GM12878 (cell line): Measurements from ENCODE around the gene FPGS. TPM values are rescaled to one million over a fixed set of nuclear protein-coding genes. Genes with fewer than 3 reads are reported as not detected.

Experiments used
- BCL3 ChIP-seq: IDR thresholded peaks from 2 replicates; pipeline ENCODE4 v1.6.1; 2011; ENCODE audit warnings: borderline replicate concordance, low read depth, mild to moderate bottlenecking, moderate library complexity, low read length; ENCODE audit not compliant: insufficient read depth, poor library complexity, severe bottlenecking
- CBX5 ChIP-seq: sonication (generic); IDR thresholded peaks from 2 replicates; pipeline ENCODE4 v1.6.1; 2016; ENCODE audit warnings: low read depth, moderate library complexity, mild to moderate bottlenecking, inconsistent platforms
- CHD2 ChIP-seq: IDR thresholded peaks from 2 replicates; pipeline ENCODE4 v1.6.1; 2011; ENCODE audit warnings: low read depth, low read length, improper control_type of control experiment, borderline replicate concordance
- CHD4 ChIP-seq: fragments of 200-600 bp; sonication (generic); IDR thresholded peaks from 2 replicates; pipeline ENCODE4 v1.6.1; 2016; ENCODE audit warnings: mild to moderate bottlenecking
- CREB1 ChIP-seq: IDR thresholded peaks from 2 replicates; pipeline ENCODE4 v1.6.1; 2012; ENCODE audit warnings: low read depth, mild to moderate bottlenecking, inconsistent platforms
- CTCF ChIP-seq, 3 experiments: IDR thresholded peaks in 2 of 3; conservative IDR thresholded peaks in 1 of 3; 2 replicates each; pipeline ENCODE4 v1.5.1; 2011; ENCODE audit warnings: low read depth in 3 of 3, low read length in 3 of 3, mild to moderate bottlenecking in 3 of 3, control low read depth in 2 of 3, moderate library complexity in 2 of 3, inconsistent platforms in 1 of 3, mixed read lengths in 1 of 3; ENCODE audit not compliant: control insufficient read depth in 2 of 3, insufficient read depth in 1 of 3; ENCODE audit errors: extremely low read depth in 1 of 3
- CUX1 ChIP-seq: IDR thresholded peaks from 2 replicates; pipeline ENCODE4 v1.6.1; 2012; ENCODE audit warnings: improper control_type of control experiment, low read depth, low read length; ENCODE audit not compliant: insufficient replicate concordance
- HCFC1 ChIP-seq: fragments of 150-350 bp; IDR thresholded peaks from 2 replicates; pipeline ENCODE4 v1.6.1; 2014; ENCODE audit warnings: low read length
- KAT2A ChIP-seq: conservative IDR thresholded peaks from 2 replicates; pipeline ENCODE4 v1.6.1; 2011; ENCODE audit warnings: low read depth, low read length; ENCODE audit not compliant: control insufficient read depth
- LARP7 ChIP-seq: fragments of 450-650 bp; IDR thresholded peaks from 2 replicates; pipeline ENCODE4 v1.6.1; 2017; ENCODE audit warnings: mild to moderate bottlenecking
- NR2C2 ChIP-seq: IDR thresholded peaks from 2 replicates; pipeline ENCODE4 v1.6.1; 2011; ENCODE audit warnings: borderline replicate concordance, low read depth; ENCODE audit not compliant: control insufficient read depth, insufficient read length
- PAX8 ChIP-seq: fragments of 450-650 bp; IDR thresholded peaks from 2 replicates; pipeline ENCODE4 v1.6.1; 2017; ENCODE audit warnings: mild to moderate bottlenecking, moderate library complexity
- RUNX3 ChIP-seq: IDR thresholded peaks from 2 replicates; pipeline ENCODE4 v1.6.1; 2012; ENCODE audit warnings: low read length, inconsistent platforms
- SREBF2 ChIP-seq: IDR thresholded peaks from 2 replicates; pipeline ENCODE4 v1.6.1; 2012; ENCODE audit warnings: mild to moderate bottlenecking, low read length
- STAT1 ChIP-seq: fragments of 450-650 bp; conservative IDR thresholded peaks from 2 replicates; pipeline ENCODE4 v1.6.1; 2014; ENCODE audit warnings: antibody characterized with exemption, mild to moderate bottlenecking
- TARDBP ChIP-seq: IDR thresholded peaks from 2 replicates; pipeline ENCODE4 v1.6.1; 2016; ENCODE audit warnings: borderline replicate concordance
- TCF12 ChIP-seq: IDR thresholded peaks from 2 replicates; pipeline ENCODE4 v1.6.1; 2011; ENCODE audit warnings: low read depth, mild to moderate bottlenecking, low read length
- ZBTB33 ChIP-seq: fragments of 450-650 bp; IDR thresholded peaks from 2 replicates; pipeline ENCODE4 v1.6.1; 2017; ENCODE audit warnings: mild to moderate bottlenecking
- ZSCAN29 ChIP-seq: fragments of 450-650 bp; IDR thresholded peaks from 2 replicates; pipeline ENCODE4 v1.6.1; 2017; ENCODE audit warnings: mild to moderate bottlenecking, moderate library complexity
- ZZZ3 ChIP-seq: IDR thresholded peaks from 2 replicates; pipeline ENCODE4 v1.6.1; 2011; ENCODE audit warnings: low read depth; ENCODE audit not compliant: control insufficient read depth, insufficient read length
- polyA plus RNA-seq, 11 experiments: library from polyadenylated mRNA; depleted of rRNA in 4 of 11; unstranded in 6 of 11; stranded (reverse) in 5 of 11; fragments of >200 nt; fragmentation: Nextera tagmentation in 4 of 11; fragmentation: Illumina TruSeq in 1 of 11; extraction: Ambion mirVana in 4 of 11; extraction: Trizol in 1 of 11; gene quantifications; 1 replicate in 1 of 11; 2 replicates in 10 of 11; pipeline versions ENCODE4 v1.2.1 to v1.2.3, GENCODE V29; 2011 to 2016; ENCODE audit warnings: inconsistent platforms in 2 of 11, missing spikeins in 2 of 11, low read depth in 1 of 11
- total RNA-seq, 4 experiments: library from RNA; depleted of rRNA in 3 of 4; stranded (reverse); fragments of >200 nt in 3 of 4; fragmentation: Illumina TruSeq in 1 of 4; extraction: Trizol in 1 of 4; gene quantifications; 2 replicates each; pipeline versions ENCODE4 v1.2.1 to v1.2.3, GENCODE V29; 2013 to 2021

FPGS gene
- total and polyA plus RNA-seq, 10 of the 15 experiments (the other 5 are each of a cell fraction or from before 2014, with no cell fraction given) = 1.2 to 127 (median 80.4) TPM

- TF ChIP-seq CREB1 (no peak), TCF12 (0 out of 2 replicates have a peak, but pooled peaks have one; percentile 49), TARDBP (no peak), ZSCAN29 (0 out of 2 replicates have a peak, but pooled peaks have one; percentile 16), RUNX3 (no peak), SREBF2 (no peak), ZBTB33 (no peak), CBX5 (no peak), KAT2A (no peak), CHD4 (no peak), CTCF (IDR thresholded peaks at IDR 0.05 in 2 of 3, conservative IDR thresholded peaks at IDR 0.05 in 1 of 3; ENCODE audit: control insufficient read depth in 2 of 3, extremely low read depth in 1 of 3, insufficient read depth in 1 of 3, low read depth in 3 of 3, low read length in 3 of 3) (peak; percentile 65 to 89 (median 82)), NR2C2 (no peak), PAX8 (no peak), CHD2 (no peak; the same call in 1 of the 2 replicates), HCFC1 (no peak; the same call in 1 of the 2 replicates), ZZZ3 (no peak), LARP7 (peak; percentile 87), STAT1 (no peak), CUX1 (no peak), BCL3 (peak; percentile 27)
Measured at GRCh38 chr9:127785023-127785932, 17.4 kb upstream of the FPGS start (continued).
